Measurements from ENCODE around the gene JHY.

DNA sequence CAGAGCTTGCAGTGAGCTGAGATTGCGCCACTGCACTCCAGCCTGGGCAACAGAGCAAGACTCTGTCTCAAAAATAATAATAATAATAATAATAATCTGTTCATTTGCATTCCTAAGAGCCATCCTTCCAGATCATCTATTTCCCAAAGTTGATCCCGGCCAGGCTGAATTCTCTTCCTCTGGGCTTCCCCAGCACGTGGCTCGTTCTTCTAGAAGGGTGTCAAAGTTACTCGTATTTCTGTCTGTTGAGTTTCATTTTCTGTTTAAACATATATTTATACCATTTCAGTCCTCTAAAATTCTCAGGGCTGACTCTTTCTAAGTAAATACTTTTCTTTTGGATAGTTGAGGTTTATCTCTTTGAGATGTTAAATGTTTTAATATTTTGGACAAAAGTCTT lies 4.8 kb upstream of the JHY start:
- TF ChIP-seq ZNF274 (IDR thresholded peaks at IDR 0.05; ENCODE audit: low read depth, low read length): no peak
- TF ChIP-seq YY1 (IDR thresholded peaks at IDR 0.05; ENCODE audit: insufficient read depth, insufficient read length): no peak
